ENCODE data around the gene PRKG2.

PRKG2 gene

DNA sequence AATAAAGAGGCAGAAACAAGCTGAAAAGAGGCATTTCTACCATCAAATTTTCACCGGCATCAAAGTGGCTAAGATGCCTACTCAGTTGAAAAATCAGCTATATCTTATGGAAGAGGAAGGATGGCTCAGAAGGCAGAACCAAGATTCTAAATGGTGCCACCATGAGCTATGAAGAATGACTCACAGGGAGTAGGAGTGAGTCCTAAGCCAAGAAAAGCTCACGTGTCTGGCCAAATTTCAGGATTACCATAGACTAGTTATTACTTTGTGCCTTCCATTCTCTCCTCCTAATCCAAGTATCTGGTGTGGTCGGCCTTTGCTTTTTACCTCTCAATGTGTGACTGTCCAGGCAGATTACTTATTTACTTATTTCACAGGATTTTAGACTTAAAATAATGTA lies 129.7 kb downstream of the PRKG2 start:
- no peak for DNase-seq

DNA sequence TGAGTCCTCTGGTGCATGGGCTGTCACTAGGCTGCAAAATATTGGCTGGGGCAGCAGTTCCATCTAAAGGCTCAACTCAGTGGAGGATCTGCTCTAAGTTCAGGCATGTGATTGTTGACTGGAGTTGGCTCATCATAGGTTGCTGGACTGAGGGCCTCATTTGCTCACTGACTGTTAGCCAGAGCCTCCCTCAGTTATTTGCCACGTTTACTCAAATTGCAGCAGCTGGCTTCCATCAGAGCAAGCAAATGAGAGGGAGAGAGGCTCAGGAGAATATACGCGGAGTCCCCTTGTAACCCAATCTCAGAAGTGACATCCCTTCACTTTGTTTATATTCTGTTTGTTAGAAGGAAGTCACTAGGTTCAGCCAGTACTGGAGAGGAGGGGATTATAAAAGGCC lies 130.4 kb downstream of the PRKG2 start:
- DNase-seq: no peak

DNA sequence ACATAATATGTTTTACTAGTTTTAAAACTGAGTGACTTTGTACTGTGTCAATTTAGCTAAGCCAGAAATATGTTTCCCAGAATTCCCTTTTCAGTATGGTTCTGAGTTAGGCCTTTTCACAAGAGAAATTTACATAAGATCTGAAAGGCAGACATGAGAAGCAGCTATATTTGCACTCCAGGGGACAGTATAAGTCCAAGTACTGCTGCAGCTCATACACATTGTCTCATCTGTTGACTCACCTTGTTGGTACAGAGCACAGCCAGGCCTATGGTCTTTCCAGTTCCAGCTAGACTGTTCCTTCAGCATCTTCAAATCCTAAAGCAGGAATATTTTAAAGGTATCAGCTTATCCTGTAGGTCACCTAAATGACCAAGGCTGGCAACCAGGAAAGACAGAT lies 131.0 kb downstream of the PRKG2 start:
- DNase-seq: no peak

DNA sequence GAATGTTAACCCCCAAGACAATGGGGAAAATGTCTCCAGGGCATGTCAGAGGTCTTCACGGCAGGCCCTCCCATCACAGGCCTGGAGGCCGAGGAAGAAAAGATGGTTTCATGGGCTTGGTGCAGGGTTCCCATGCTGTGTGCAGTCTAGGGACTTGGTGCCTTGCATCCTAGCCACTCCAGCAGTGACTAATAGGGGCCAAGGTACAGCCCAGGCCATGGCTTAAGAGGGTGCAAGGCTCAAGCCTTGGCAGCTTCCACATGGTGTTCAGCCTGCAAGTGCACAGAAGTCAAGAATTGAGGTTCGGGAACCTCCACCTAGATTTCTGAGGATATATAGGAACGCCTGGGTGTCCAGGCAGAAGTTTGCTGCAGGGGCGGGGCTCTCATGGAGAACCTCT lies 133.9 kb downstream of the PRKG2 start:
- DNase-seq: no peak

DNA sequence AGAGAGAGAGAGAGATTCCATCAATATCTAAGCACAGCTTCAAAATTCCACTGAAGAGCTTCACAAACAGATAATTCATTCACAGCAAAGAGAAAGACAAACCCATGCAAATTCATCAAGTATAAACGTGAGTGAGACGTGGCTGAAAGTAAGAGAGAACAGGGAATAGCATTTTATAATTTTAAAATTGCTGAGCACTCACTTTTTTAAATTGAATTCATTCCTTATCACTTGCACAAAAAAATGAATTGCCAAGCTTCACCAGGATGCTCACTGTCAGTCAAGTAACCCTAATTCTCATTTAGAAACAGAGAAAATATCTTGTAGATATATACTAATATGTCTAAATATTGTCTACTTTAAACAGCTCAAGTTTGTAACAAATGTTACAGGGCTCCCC lies 144.0 kb downstream of the PRKG2 start:
- DNase-seq: no peak

DNA sequence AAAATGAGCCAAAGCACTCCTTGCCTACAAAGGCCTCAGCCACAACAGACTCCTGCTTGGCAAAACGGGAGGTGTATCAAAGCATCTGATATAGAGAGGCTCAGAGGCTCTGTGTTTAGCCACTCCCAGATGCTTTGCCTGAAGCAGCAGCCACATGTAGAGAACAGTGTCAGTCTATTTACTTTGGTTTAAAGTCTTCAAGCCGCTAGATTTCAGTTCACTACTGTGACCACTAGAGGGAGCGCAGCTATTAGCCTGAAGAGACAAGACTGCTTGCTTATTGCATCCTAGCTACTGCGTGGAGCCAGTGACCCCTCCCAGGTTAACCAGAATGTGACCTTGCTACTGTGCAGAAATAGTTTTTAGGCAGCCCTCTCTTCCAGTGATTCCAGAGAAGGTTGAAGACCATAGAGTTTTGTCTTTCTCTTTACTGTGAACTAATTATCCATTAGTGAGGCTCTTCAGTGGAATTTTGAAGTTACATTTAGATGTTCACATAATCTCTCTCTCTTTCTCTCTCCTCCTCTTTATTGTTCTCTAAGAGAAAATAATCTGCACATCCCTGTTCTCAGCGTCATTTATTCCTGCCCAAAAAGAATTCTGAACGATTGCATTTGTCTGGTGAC lies 145.2 kb downstream of the PRKG2 start:
- peak; percentile 50 to 58 for DNase-seq

DNA sequence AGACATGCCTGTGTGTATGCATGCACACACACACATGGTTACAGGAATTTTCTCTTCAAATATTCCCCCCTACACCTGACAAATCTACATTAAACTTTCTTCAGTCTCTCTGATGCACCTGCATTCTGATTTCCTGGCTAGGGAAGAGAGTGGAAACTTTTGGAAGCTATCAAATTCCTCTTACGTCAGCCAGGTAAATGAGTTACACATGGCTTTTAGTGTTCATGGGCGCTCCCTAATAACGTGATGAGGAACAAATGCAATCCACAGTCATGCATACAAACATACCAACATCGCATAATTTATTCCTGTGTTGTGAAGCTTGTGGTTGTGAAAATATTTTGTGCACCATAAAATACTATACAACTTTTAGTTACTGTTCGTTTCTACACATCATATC lies 149.6 kb downstream of the PRKG2 start:
- no peak for DNase-seq

DNA sequence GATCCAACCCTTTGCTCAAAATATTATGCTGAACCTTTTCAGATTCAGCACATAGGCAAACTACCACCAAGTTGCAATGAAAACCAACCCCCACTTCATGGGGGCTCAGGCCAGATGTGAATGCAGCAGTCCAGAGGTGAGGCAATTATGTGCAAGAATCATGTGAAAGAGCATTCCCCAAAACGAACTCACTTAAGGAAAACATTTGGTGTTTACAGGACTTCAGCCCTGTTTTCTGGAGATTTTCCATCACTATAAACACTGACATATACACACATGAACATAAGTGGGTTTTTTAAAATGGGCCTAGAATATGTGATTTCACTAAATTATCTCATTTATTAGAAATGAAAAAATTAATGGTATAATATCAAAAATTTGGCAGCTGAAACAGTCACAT lies 153.0 kb downstream of the PRKG2 start:
- DNase-seq: no peak

DNA sequence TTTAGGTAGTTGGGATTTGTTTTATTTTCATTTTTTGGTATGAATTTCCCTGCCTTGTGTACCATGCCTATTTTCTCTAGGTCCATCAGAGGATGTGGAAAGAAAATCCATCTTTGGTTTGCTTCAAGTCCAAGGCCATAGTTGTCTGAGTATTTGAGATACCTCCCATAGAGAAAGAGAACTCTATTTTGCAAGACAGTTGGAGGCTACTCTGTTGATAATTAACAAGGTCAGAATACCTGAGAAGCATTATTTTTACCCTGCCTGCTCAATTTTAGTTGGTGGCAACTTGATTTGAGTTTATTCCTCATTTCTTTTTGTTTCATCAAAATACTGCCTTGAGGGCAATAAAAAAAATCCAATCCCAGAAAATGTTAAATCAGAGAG lies 153.7 kb downstream of the PRKG2 start:
- no peak for DNase-seq

DNA sequence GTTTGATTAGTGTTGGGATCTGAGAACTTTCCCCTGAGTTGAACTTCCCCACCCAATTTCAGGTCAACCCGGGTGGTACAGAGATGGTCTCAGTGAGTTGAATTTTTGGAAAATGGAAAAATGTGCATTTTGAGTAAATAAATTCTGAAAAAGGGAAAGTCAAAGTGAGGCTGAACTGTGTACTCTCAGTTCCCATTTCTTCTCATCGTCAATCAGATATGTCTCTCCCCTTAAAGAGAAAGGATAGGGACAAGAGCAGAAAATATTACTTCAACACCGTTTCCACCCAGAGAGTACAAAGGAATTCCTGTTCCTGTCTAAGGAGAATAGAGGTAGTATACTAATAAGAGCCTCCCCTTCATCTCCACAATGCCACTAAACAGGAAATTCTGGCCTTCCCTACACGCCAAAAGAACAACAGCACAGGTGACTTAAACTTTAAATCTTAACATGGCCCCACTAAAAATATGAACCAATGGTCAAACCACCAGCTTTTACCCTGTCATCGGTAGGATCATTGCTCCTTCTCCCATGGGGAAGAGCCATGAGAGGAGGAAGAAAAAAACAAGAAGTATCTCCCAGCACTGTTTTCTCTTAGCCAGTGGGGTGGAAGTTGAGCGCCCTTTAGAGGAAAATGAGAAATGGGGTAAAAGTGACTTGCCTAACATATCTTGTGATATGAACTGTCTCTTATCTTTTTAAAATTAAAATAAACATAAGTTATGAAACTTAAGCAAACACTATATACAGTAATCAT lies 154.3 kb downstream of the PRKG2 start:
- DNase-seq: no peak

DNA sequence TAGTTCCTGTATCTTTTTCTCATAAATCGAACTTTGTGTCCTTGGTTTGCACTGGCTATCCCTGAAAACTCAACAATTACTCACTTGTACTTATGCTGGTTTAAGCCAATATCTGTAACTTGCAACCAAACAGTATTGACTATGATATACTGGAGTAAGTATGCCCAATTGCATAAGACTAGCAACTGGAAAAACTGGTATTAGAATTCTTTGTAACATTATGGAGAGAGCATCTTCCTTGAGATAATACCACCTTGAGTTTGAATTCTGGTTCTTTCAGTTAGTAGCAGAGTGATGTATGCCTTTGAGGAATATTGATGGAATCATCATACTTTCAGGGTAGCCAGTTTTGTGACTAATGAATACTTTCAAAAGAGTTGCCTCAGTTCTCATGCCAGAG lies 156.4 kb downstream of the PRKG2 start:
- DNase-seq: no peak

DNA sequence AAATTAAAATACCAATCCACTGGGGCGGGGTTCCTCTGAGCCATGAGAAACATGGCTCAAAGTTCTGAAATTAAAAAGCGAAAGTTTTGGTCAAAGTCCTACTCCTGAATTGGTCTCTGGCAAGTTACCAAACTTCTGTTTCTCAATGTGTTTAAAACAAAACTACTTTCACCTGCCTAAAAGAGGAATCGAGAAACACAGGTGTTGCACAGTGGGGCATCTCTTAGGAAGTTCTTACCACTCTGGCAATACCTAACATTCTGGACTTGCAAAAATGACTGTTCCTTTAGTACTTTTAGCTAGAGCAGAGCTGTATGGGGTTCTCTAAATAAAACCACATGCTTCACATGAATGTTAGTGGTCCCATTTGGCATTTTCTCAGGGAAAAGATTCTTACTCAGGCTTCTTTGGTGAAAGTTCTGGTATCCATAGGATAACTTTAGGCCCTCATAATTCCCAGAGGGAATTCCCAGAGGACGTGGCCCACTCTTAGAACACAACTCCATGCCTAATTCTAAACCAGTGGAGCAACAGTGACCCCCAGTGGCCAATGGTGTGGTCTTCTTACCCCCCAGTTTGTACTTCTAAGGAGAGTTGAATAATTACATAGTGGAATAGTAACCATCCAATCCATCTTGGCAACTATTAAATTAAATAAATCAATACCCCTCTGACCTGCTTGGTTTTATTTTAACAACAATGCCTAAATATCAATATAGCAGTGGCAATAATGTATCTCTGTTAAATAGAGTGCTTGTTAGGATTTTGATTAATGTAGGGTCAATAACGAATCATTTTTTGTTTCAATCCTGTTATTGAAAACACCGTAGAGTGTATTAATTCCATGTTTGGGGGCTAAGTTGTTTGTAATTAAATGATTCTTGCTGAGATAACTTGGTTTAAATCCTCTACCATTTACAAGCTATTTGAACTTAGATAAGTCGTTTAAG lies 162.6 kb downstream of the PRKG2 start:
- peak; percentile 56 to 64 for DNase-seq

DNA sequence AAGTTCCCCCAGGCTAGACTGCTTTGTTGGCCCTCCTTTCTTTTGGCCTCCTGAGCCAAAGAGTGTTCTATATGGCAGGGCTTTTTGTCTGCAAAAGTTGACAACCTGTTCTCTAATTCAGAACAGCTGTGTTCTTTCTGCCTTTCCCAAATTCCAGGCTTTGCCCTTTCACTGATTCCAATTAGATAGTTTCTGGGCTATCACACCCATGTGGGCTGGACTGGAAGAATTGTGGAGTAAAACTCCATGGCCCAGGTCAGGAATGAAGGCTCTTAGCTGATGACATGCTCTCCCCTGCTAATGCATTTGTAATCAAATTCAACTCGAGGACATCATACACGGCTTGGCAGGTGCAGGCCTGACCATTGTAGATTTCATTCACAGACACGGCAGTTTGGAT lies 165.1 kb downstream of the PRKG2 start:
- DNase-seq: no peak

DNA sequence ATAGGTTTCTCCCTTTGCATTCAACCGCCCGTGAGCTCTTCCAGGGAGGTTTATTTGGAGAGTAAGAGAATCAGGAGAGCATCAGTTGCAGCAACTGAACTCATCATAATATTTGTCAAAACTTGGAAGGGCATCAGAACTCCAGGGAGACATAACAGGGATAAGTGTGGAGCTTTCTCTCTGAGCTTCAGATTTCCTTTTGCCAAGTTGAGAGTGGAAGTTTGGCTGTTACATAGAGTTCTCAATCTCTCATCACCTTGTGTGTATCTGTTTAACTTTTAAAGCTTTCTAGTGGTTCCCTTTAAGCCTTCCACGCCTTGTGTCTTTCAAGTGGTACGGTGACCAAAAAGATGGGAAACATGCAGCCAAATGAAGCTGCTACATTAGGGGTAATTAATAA lies 165.7 kb downstream of the PRKG2 start:
- DNase-seq: no peak

DNA sequence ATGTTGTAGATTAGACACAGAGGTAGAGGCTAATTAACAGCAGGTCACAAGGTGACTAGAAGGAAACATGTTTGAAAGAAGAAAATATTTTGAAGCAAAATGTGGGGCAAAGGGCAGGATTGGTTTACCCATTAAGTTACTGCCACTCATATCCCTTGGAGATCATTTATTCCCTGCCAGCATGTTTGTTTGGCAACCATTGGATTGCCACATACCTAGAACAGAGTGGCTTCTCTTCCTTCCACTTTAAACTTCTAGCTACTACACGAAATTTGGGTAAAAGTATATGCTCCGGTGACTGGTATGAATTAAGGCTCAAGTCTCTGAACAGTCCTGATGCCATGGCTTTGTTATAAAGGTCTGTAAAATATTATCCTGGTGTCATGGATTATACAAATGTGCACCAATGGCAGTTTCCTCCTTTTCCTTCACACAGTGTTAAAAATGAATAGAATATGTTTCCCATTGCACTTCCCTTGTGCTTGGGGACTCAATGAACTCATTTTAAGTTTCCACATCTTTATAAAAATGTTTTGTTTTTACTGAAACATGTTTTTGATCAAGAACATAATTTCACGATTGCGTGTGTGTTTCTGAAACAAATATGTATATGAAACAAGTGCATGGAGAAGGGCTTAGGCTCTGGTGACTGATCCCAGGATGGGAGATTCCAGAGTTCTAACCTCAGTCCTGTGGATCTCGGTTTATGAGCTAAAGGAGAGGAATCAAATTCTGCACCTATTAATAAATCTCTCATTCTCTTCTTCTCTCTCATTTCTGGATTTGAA lies 172.2 kb downstream of the PRKG2 start:
- no peak for DNase-seq

DNA sequence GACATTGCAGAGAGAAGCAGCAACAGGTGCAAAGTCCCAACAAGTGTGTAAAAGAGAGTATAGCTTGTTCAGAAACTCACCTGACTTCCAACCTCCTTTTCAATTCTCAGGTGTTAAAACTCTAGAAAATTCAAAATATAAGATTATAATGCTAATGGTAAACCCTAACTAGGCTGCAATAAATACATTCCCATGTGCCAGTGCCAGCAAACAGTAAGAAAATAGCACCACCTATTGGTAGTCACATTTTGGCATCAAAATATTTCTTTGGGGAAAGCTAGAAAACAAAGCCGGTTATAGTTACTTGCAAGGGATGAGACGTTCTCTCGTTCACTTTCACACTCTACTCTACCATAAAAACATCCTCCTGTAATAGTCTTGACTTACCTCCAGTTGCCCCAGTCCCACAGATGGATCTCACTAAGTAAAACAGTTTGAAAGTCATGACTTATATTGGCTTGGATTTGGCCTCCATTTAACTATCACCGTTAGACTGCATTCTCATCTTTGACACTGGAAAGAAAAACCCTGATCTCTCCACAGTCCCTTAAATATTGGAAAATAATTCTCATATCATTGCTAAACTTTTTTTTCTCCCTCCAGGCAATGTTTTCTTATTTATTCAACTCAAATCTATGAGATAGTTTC lies 174.9 kb downstream of the PRKG2 start:
- DNase-seq: no peak

DNA sequence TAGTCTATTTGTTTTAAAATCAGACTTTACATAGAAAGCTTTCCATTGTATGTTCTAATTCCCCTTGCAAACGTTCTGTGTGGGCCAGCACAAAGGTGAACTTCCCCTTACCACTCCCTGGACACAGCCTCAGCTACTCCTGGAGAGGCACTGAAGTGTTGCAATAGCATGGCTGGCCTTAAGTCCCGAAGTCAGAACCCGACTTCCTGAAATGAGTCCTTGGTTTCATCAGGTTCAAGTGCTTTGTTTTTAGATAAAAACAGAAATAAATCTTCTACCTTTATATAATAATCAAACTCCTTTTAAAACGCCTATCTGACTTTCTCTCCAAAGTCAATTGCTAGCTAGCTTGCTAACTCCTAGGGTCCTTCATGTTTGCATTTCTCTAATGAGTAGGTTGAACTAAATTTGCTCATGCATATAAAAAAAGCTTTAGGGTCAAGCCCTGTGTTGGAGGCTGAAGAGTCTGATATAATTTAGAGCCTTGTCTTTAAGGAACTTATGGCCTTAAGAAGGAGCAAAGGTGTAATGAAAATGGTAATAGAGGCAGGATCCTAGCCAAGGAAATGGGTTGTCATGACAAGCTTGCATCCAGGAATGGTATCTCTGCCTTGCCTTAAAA lies 175.6 kb downstream of the PRKG2 start:
- DNase-seq: no peak

DNA sequence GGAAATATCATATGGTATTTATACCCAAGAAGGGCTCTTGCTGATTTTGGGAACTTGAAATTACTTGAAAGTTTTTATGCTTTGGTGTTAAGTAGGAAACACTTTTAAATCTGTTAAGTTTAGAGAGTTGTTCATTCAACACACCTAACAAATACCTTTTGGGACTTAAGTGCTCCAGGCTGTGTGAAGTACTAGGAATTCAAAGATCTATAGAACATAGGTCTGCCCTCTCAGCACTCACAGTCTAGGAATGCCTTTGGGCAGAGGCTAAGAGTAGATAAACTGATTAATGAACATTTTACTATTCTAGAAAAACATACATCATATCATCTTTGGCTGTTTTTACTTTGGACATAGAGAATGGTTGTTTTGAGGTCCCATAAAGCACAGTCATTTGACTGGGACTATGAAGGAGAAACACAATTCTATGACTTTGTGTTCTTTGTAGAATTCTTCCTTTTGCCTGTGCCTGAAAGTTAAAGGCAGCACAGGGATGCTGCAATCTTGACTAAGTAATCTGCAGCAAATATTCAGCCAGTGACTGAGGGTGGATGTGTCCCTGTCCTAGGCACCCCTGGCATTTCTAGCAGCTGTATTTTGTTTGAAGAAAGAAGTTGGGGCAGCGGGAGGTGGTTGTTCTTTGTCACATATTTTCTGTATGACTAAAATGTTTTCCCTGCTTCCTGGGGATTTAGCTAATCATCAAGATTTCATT lies 176.2 kb downstream of the PRKG2 start:
- no peak for DNase-seq
